ENCODE measurements around the gene YPEL1. TPM values are rescaled to one million over a fixed set of nuclear protein-coding genes. Genes with fewer than 3 reads are reported as not detected.

The YPEL1 gene
- total RNA-seq, 1 experiment from 2014 or later: 3.1 TPM

- RAD21 ChIA-PET (ENCODE audit: low non-redundant PET in 1 of 2, low total read pairs in 2 of 2, uncharacterized antibody in 2 of 2, unreplicated experiment in 2 of 2): no interaction called here
- H3K4me1 ChIP-seq (ENCODE audit: control insufficient read depth in 1 of 2, insufficient read depth in 2 of 2, low read length in 2 of 2): no peaks in the 10 kb centered on the region
Observed at GRCh38 chr22:21719024-21719423, 16.6 kb downstream of the YPEL1 start.

More at GRCh38 chr22:21719024-21719423, 16.6 kb downstream of the YPEL1 start:
- no peak overlapping the region for H3K9ac ChIP-seq (ENCODE audit: low read length)
- H3K9me2 ChIP-seq (ENCODE audit: insufficient read depth): no peaks in the 10 kb centered on the region
- H3K36me3 ChIP-seq (ENCODE audit: control insufficient read depth in 1 of 2, insufficient read depth in 2 of 2, low read length in 2 of 2): no peaks in the 10 kb centered on the region
- ATAC-seq: no peak
- TF ChIP-seq ELF1 (IDR thresholded peaks at IDR 0.05; ENCODE audit: borderline replicate concordance, low read depth) (no peak), CTCF (IDR thresholded peaks at IDR 0.05 in 2 of 3, conservative IDR thresholded peaks at IDR 0.05 in 1 of 3; ENCODE audit: borderline replicate concordance in 1 of 3, insufficient read depth in 1 of 3, low read depth in 2 of 3, low read length in 2 of 3) (no peak), REST (IDR thresholded peaks at IDR 0.05; ENCODE audit: low read depth) (no peak), EGR1 (IDR thresholded peaks at IDR 0.05; ENCODE audit: low read depth) (no peak), ZBTB33 (IDR thresholded peaks at IDR 0.05; ENCODE audit: extremely low read depth, insufficient replicate concordance, low read length) (no peak)
- H3K79me2 ChIP-seq (ENCODE audit: insufficient read depth, low read length): no peaks in the 10 kb centered on the region
- no peak overlapping the region for H3K4me3 ChIP-seq (replicated peaks in 1 of 2; ENCODE audit: low read depth in 1 of 2, low read length in 2 of 2)
- no TSS peak for BruUV-seq (replicated peaks)
- no peak for DNase-seq (ENCODE audit: low read depth, low spot score)
- intact Hi-C loops (cut with micrococcal nuclease): no loop called here
- CTCF ChIA-PET: no interaction called here
- no peaks in the 10 kb centered on the region for H4K20me1 ChIP-seq (ENCODE audit: insufficient read depth)
- no peak overlapping the region for H3K27ac ChIP-seq (ENCODE audit: low read depth, low read length)
- no peaks in the 10 kb centered on the region for H3K27me3 ChIP-seq (ENCODE audit: insufficient read depth, low read length)
- H2AFZ ChIP-seq (ENCODE audit: low read depth, low read length, poor library complexity, severe bottlenecking): no peak overlapping the region
- H3K9me3 ChIP-seq (ENCODE audit: control insufficient read depth in 1 of 2, insufficient read depth in 1 of 2, low read depth in 1 of 2, low read length in 2 of 2): no peaks in the 10 kb centered on the region
- POLR2A ChIA-PET: no interaction called here
- no peak overlapping the region for H3K4me2 ChIP-seq (ENCODE audit: low read length)
